Prostate gland (tissue), 2 donors: Measurements from ENCODE around the gene TTC39B.

Experiments
- CTCF ChIP-seq, 4 experiments: fragments of 200-600 bp in 2 of 4; fragments of 450-650 bp in 2 of 4; sonication (generic) in 2 of 4; IDR thresholded peaks; 1 replicate in 3 of 4; 2 replicates in 1 of 4; pipeline ENCODE4 v1.5.1; 2016 to 2019; ENCODE audit warnings: antibody characterized with exemption in 4 of 4, mild to moderate bottlenecking in 2 of 4, moderate library complexity in 2 of 4
- POLR2A ChIP-seq: fragments of 450-650 bp; IDR thresholded peaks from one replicate; pipeline ENCODE4 v1.6.1; 2016; ENCODE audit warnings: antibody characterized with exemption, mild to moderate bottlenecking
- POLR2AphosphoS5 ChIP-seq: sonication (generic); formaldehyde crosslinking; IDR thresholded peaks from one replicate; pipeline ENCODE4 v1.6.1; 2017; ENCODE audit warnings: antibody characterized with exemption

- TF ChIP-seq CTCF (IDR thresholded peaks at IDR 0.05), result no peak
- no peak for TF ChIP-seq POLR2A
- TF ChIP-seq POLR2AphosphoS5, result no peak
Measured at GRCh38 chr9:15274425-15274824, 32.6 kb downstream of the TTC39B start.
